GM23338 (cell line): ENCODE measurements around the gene PPID. TPM values are rescaled to one million over a fixed set of nuclear protein-coding genes. Genes with fewer than 3 reads are reported as not detected.

Experiments
- ATAC-seq: fragments of 200-7000 bp; cut with Tn5 transposase; 3 replicates; pipeline ENCODE4 v1.9.1; 2020
- DNase-seq: peaks from one replicate; pipeline ENCODE4 v3.0.0-alpha.2; 2015; ENCODE audit warnings: low spot score
- H2AFZ ChIP-seq: fragments of 200-600 bp; sonication (generic); 2 replicates; pipeline ENCODE4 v1.8.0; 2016; ENCODE audit warnings: antibody characterized with exemption, mild to moderate bottlenecking, moderate library complexity
- H3F3A ChIP-seq: fragments of 200-600 bp; sonication (generic); replicated peaks from 2 replicates; pipeline ENCODE4 v1.8.0; 2017; ENCODE audit warnings: antibody characterized with exemption, mixed run types, low read depth
- H3K27ac ChIP-seq: fragments of 200-600 bp; sonication (generic); 2 replicates; pipeline ENCODE4 v1.6.1; 2016; ENCODE audit warnings: low read depth
- H3K27me3 ChIP-seq: fragments of 200-600 bp; sonication (generic); 2 replicates; pipeline ENCODE4 v1.8.0; 2016; ENCODE audit warnings: mild to moderate bottlenecking, mixed run types, moderate library complexity; ENCODE audit not compliant: insufficient read depth
- H3K36me3 ChIP-seq: fragments of 200-600 bp; sonication (generic); 2 replicates; pipeline ENCODE4 v1.8.0; 2016; ENCODE audit warnings: mild to moderate bottlenecking; ENCODE audit not compliant: insufficient read depth
- H3K4me1 ChIP-seq: fragments of 200-600 bp; sonication (generic); 2 replicates; pipeline ENCODE4 v1.8.0; 2016; ENCODE audit warnings: mild to moderate bottlenecking, moderate library complexity; ENCODE audit not compliant: insufficient read depth
- H3K4me2 ChIP-seq: fragments of 200-600 bp; sonication (generic); 2 replicates; pipeline ENCODE4 v1.7.1; 2017; ENCODE audit warnings: mixed run types
- H3K4me3 ChIP-seq: fragments of 200-600 bp; sonication (generic); 2 replicates; pipeline ENCODE4 v1.6.1; 2016; ENCODE audit warnings: mixed run types
- H3K79me2 ChIP-seq: fragments of 200-600 bp; sonication (generic); replicated peaks from 2 replicates; pipeline ENCODE4 v1.8.0; 2017; ENCODE audit warnings: mild to moderate bottlenecking; ENCODE audit not compliant: insufficient read depth
- H3K9me2 ChIP-seq: fragments of 200-600 bp; sonication (generic); 2 replicates; pipeline ENCODE4 v1.8.0; 2017; ENCODE audit not compliant: insufficient read depth
- H4K20me1 ChIP-seq: fragments of 200-600 bp; sonication (generic); replicated peaks from 2 replicates; pipeline ENCODE4 v1.8.0; 2017; ENCODE audit warnings: mild to moderate bottlenecking; ENCODE audit not compliant: insufficient read depth
- H3K27ac Mint-ChIP-seq: 2 replicates; pipeline ENCODE4 v1.8.0; 2020; ENCODE audit warnings: inconsistent platforms, mild to moderate bottlenecking, moderate library complexity, mixed read lengths
- H3K27me3 Mint-ChIP-seq: 3 replicates; pipeline ENCODE4 v1.8.0; 2022; ENCODE audit warnings: low read depth, mild to moderate bottlenecking, moderate library complexity, mixed read lengths, inconsistent platforms; ENCODE audit not compliant: insufficient read depth, poor library complexity
- H3K36me3 Mint-ChIP-seq: 3 replicates; pipeline ENCODE4 v1.8.0; 2021; ENCODE audit warnings: low read depth, mild to moderate bottlenecking, inconsistent platforms, moderate library complexity, mixed read lengths
- H3K4me1 Mint-ChIP-seq: 3 replicates; pipeline ENCODE4 v1.8.0; 2020; ENCODE audit warnings: mild to moderate bottlenecking, inconsistent platforms, mixed read lengths
- H3K4me3 Mint-ChIP-seq: 3 replicates; pipeline ENCODE4 v1.8.0; 2021; ENCODE audit warnings: moderate library complexity, mild to moderate bottlenecking, inconsistent platforms, mixed read lengths
- H3K9me3 Mint-ChIP-seq: 3 replicates; pipeline ENCODE4 v1.8.0; 2020; ENCODE audit warnings: moderate library complexity, mild to moderate bottlenecking, inconsistent platforms, mixed read lengths
- ETS1 ChIP-seq: IDR thresholded peaks from 2 replicates; pipeline ENCODE4 v1.6.1; 2016; ENCODE audit warnings: antibody characterized with exemption
- REST ChIP-seq: IDR thresholded peaks from one replicate; pipeline ENCODE4 v1.6.1; 2018; ENCODE audit warnings: antibody characterized with exemption; ENCODE audit not compliant: unreplicated experiment
- STAT1 ChIP-seq: IDR thresholded peaks from one replicate; pipeline ENCODE4 v1.6.1; 2016; ENCODE audit warnings: antibody characterized with exemption; ENCODE audit not compliant: unreplicated experiment
- ZNF462 ChIP-seq: fragments of 250-450 bp; sonication (Bioruptor Pico); IDR thresholded peaks from 2 replicates; pipeline ENCODE4 v1.5.0; 2020; ENCODE audit warnings: mild to moderate bottlenecking, moderate library complexity
- polyA plus RNA-seq: library from polyadenylated mRNA; unstranded; fragments of >200 nt; fragmentation: Nextera tagmentation; extraction: Ambion mirVana; gene quantifications from 2 replicates; pipeline ENCODE4 v1.2.1, GENCODE V29; 2016
- total RNA-seq: library from RNA; depleted of rRNA; stranded (reverse); fragments of >200 nt; shearing (Covaris generic); gene quantifications from 2 replicates; pipeline ENCODE4 v1.2.3, GENCODE V29; 2014

Gene PPID
- total and polyA plus RNA-seq, 2 experiments from 2014 or later: 56.6 to 66.2 TPM

GRCh38 chr4:158666892-158667291 lies 56.3 kb downstream of the PPID start (continued):
- TF ChIP-seq REST (no peak), ETS1 (no peak), ZNF462 (CRISPR knock-in tag) (no peak)

GRCh38 chr4:158664806-158665205 lies 58.4 kb downstream of the PPID start:
- Histone ChIP-seq H3K9me2 (0 out of 2 replicates have a peak, but pooled peaks cover 2% of the 10 kb centered on the region), H3F3A (no peaks in the 10 kb centered on the region), H3K27ac (no peak overlapping the region), H3K79me2 (peaks cover 34% of the 10 kb centered on the region), H3K4me2 (no peak overlapping the region), H4K20me1 (no peaks in the 10 kb centered on the region; the same call in 1 of the 2 replicates), H3K4me1 (no peaks in the 10 kb centered on the region), H3K36me3 (peaks cover 5% of the 10 kb centered on the region; the same call in 1 of the 2 replicates), H3K4me3 (no peak overlapping the region), H3K27me3 (no peaks in the 10 kb centered on the region), H2AFZ (no peak overlapping the region)
- DNase-seq: no peak
- Mint-ChIP-seq H3K36me3 (peaks cover 26% of the 10 kb centered on the region), H3K4me1 (peaks cover 11% of the 10 kb centered on the region), H3K27me3 (peaks cover 3% of the 10 kb centered on the region), H3K9me3 (no peaks in the 10 kb centered on the region), H3K4me3 (no peak overlapping the region), H3K27ac (no peak overlapping the region)
- no peak for ATAC-seq
- TF ChIP-seq ZNF462 (CRISPR knock-in tag): no peak
- TF ChIP-seq STAT1: no peak
